Hematopoietic multipotent progenitor cell treated with erythropoietin and hydrocortisone succinate and interleukin-3 and kit ligand, for 6 days (in vitro differentiated cells): ENCODE measurements around the gene ZYX.

Source experiments
- DNase-seq: peaks from one replicate; pipeline ENCODE4 v3.0.0-alpha.2; 2015

The ZYX gene

DNA sequence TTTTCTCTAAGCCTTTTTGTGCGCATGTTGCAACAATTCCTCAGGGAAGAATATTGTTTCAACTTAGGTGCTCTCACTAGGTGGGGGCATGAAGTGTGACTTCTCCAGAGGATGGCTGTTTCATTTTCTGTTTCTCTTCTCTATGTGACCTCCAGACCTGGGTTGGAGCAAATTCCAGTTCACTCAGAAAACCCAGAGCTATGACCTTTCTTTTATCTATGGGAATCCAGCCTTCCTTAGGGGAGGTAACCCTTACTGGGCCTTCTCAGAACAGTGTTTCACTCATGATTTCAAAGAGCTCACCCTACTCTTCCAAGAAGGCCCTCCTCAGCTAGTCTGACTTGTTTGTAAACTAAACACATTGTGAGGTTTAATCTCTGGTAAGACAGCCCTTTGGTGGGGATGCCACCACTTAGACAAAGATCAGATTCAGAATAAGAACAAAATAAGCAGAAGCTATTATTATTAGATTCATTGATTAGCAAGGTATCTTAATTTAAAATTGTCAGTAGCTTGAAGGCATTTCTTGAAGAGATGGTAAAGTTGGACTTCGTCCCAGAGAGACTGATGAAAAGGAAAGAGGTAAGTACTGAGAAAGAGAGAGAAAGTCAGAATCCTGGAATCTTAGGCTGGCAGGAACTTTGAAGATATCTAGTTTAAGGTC lies 45.5 kb downstream of the ZYX start:
- DNase-seq: no peak

DNA sequence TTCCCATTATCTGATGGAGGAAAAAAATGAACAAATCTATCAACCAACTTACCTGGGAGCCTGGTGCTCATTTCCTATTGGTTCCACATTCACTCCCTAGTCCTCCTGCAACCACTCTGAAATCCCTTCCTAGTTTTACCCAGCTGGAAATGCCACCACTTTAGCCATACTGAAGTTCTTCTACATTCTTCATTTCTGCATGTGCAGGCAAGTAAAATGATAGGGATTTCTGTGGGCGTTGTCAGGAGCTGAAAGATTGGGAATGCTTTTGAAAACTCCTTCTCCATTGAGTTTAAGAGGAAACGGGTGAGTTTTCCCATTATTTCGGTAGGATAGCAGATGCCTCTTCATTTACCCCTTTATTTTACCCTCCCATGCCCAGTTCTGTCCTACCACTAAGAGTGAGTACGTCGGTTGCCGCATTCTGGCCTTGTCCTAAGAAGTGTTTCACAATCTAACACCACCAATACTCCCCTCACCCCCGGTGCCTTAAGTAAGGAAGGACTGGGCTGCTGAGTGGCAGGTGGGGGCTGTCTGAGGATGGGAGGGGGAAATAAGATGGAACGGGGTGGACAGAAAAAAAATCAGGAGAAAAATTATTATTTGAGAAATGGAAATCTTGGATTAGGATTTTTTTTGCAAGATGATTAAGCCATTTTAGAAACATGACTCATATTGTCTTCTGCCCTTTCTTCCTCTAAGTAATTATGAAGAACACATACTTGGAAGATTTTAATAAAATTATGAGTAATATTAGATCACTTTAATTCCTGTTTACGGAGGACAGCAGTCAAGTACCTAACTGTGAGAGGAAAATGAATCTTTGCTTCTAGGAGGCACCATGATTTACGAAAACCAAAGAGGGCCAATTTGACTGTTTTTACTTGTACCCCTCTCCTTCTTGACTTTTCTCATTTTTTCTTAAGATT lies 48.9 kb downstream of the ZYX start:
- DNase-seq: no peak

GRCh38 chr7:143431109-143431508 lies 50.0 kb downstream of the ZYX start:
- DNase-seq: no peak

DNA sequence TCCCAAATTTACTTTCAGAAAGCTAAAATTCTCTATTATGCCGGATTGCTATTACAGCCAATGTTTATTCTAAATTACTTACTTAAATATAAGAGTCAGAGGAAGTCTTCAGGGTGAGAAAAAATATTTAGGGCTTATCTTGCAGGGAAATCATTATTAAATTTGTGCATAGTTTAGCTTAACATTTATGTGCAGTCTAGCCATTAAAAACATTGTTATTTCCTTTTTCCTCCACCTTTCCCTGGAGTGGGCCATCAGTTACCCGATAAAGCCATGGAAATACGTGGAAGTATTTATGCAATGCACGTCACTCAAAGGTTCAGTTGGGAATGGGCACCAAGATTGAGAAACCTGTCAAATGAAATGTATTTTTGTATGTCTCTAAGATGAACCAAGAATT lies 52.6 kb downstream of the ZYX start:
- DNase-seq: no peak

DNA sequence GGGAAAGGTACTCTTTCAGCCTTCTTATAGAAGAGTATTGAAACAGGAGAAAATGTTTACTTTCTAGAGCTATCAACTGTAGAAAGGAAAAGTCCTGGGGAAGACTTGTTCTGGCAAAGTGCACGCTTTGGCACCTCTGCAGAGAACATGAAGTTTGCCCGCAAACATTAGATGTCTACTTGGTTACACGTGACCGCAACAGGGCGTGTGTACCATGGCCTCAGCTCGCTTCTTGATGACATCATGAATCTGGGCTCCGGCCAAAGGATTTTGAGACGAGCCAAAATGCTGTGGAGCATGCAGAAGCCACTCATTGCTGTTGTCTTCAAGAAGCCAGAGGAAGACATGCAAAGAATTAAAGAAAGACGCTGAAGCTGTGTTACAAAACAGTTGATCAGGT lies 53.5 kb downstream of the ZYX start:
- DNase-seq: no peak

DNA sequence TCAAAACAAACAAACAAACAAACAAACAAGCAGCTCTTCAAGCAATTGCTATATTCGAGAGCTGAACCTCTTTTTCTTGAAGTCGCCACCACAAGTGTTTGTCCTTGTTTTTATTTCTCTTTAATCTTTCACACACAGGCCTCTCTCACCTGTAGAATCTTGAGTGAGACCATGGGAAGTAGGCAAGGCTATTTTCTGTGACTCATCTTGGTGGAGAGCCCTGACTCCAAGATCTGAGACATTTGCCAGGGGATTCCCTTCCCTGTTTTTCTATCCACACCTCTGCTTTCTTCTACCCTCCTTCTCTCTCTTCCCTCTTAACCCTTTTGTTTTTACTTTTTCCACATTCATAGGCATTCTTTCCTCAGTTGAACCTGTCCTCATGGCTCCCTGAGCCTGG lies 54.1 kb downstream of the ZYX start:
- no peak for DNase-seq

GRCh38 chr7:143436325-143436946 lies 55.3 kb downstream of the ZYX start:
- no peak for DNase-seq

DNA sequence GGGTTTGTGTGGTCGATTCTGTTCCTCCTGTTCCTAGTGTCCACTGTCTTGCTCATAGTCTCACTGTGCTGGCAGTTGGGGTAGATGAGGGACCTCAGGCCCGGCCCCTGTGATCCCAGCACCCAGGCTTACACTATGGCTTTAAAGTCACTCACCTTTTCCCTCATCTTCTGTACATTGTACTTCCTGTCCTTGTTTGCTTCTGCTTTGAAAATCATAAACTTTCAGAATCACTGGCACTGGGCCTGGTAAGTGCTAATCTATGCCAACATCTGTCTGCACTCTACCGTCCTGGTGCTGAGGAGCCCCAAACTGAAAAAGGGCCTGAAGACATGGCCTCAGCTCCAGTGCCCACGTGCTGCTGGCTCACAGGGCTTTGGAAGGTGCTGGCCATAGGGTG lies 56.4 kb downstream of the ZYX start:
- DNase-seq: peak; percentile 76

- DNase-seq: no peak
Observed at GRCh38 chr7:143439866-143440265, 58.7 kb downstream of the ZYX start.
